Suprapubic skin (tissue), 4 donors: ENCODE measurements around the gene MYH7B. TPM values are rescaled to one million over a fixed set of nuclear protein-coding genes. Genes with fewer than 3 reads are reported as not detected.
A peak's percentile ranks its signal among the peaks of the same experiment; 100 is the strongest.

Experiments used
- DNase-seq, 2 donors: peaks; one replicate each; pipeline ENCODE4 v3.0.0-alpha.2; 2019; ENCODE audit warnings: low spot score in 2 of 2
- H3K27ac ChIP-seq: fragments of 200-600 bp; sonication (generic); one replicate; pipeline ENCODE4 v1.5.1; 2019
- H3K27me3 ChIP-seq: fragments of 200-600 bp; sonication (generic); one replicate; pipeline ENCODE4 v1.5.1; 2019
- H3K36me3 ChIP-seq: fragments of 200-600 bp; sonication (generic); one replicate; pipeline ENCODE4 v1.5.1; 2019
- H3K4me1 ChIP-seq: fragments of 200-600 bp; sonication (generic); one replicate; pipeline ENCODE4 v1.5.1; 2019
- H3K4me3 ChIP-seq: fragments of 200-600 bp; sonication (generic); one replicate; pipeline ENCODE4 v1.5.1; 2019; ENCODE audit warnings: mild to moderate bottlenecking
- H3K9me3 ChIP-seq: fragments of 200-600 bp; sonication (generic); one replicate; pipeline ENCODE4 v1.5.1; 2019
- EP300 ChIP-seq: sonication (generic); formaldehyde crosslinking; IDR thresholded peaks from one replicate; pipeline ENCODE4 v1.6.1; 2017; ENCODE audit warnings: antibody characterized with exemption
- POLR2A ChIP-seq, 2 donors: fragments of 450-650 bp; IDR thresholded peaks; one replicate each; pipeline ENCODE4 v1.6.1; 2017; ENCODE audit warnings: antibody characterized with exemption in 2 of 2, mild to moderate bottlenecking in 2 of 2, moderate library complexity in 2 of 2
- POLR2AphosphoS5 ChIP-seq, 3 donors: sonication (generic); formaldehyde crosslinking; IDR thresholded peaks; one replicate each; pipeline ENCODE4 v1.6.1; 2017; ENCODE audit warnings: antibody characterized with exemption in 3 of 3
- WGBS: methylation state at CpG from one replicate; pipeline ENCODE4 v1.1.5; 2018; 5-methylcytosine and 5-hydroxymethylcytosine counted together
- total RNA-seq, 4 donors: library from RNA; depleted of rRNA; stranded (reverse); fragments of >200 nt; gene quantifications; one replicate each; pipeline ENCODE4 v1.1.0, GENCODE V29; 2016
- TF ChIP-seq, protein P1 (sequence below), 2 donors: fragments of 200-600 bp in 1 of 2; fragments of 450-650 bp in 1 of 2; sonication (generic) in 1 of 2; IDR thresholded peaks; one replicate each; pipeline ENCODE4 v1.5.1; 2016 to 2019; ENCODE audit warnings: antibody characterized with exemption in 2 of 2, mild to moderate bottlenecking in 1 of 2, moderate library complexity in 1 of 2

The MYH7B gene
- total RNA-seq, 4 donors from 2014 or later = 0.18 to 0.97 (median 0.30) TPM; not detected in 1

DNA sequence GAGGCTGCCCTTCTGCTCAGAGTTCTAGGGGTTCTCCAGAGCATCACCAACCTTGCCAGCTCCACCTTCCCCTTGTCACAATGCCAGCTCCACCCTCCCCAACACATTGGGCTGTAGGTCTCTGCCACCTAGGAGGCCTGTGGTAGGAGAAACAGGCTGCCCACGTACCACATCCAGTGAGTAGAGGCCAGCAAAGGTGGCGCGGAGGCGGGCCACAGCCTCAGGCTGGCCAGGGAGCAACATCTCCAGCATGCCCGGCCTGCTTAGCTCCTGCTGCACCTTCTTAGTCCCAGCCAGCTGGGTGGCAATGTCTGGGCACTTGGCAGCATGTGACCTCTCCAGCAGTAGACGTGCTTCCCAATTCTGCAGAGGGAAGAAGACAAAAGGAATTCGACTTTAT is 23.9 kb upstream of the MYH7B start:
- Histone ChIP-seq H3K27me3 (no peaks in the 10 kb centered on the region), H3K36me3 (peaks cover 73% of the 10 kb centered on the region), H3K4me1 (peaks cover under 1% of the 10 kb centered on the region), H3K27ac (no peak overlapping the region), H3K9me3 (no peaks in the 10 kb centered on the region), H3K4me3 (no peak overlapping the region)
- TF ChIP-seq, protein P1, sequence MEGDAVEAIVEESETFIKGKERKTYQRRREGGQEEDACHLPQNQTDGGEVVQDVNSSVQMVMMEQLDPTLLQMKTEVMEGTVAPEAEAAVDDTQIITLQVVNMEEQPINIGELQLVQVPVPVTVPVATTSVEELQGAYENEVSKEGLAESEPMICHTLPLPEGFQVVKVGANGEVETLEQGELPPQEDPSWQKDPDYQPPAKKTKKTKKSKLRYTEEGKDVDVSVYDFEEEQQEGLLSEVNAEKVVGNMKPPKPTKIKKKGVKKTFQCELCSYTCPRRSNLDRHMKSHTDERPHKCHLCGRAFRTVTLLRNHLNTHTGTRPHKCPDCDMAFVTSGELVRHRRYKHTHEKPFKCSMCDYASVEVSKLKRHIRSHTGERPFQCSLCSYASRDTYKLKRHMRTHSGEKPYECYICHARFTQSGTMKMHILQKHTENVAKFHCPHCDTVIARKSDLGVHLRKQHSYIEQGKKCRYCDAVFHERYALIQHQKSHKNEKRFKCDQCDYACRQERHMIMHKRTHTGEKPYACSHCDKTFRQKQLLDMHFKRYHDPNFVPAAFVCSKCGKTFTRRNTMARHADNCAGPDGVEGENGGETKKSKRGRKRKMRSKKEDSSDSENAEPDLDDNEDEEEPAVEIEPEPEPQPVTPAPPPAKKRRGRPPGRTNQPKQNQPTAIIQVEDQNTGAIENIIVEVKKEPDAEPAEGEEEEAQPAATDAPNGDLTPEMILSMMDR (IDR thresholded peaks at IDR 0.05) = no peak
- TF ChIP-seq POLR2A (IDR thresholded peaks at IDR 0.05) (no peak), EP300 (no peak), POLR2AphosphoS5 (IDR thresholded peaks at IDR 0.05) (no peak)
- WGBS = 91% methylated on average over 7 of the region's 7 CpGs
- no peak for DNase-seq

DNA sequence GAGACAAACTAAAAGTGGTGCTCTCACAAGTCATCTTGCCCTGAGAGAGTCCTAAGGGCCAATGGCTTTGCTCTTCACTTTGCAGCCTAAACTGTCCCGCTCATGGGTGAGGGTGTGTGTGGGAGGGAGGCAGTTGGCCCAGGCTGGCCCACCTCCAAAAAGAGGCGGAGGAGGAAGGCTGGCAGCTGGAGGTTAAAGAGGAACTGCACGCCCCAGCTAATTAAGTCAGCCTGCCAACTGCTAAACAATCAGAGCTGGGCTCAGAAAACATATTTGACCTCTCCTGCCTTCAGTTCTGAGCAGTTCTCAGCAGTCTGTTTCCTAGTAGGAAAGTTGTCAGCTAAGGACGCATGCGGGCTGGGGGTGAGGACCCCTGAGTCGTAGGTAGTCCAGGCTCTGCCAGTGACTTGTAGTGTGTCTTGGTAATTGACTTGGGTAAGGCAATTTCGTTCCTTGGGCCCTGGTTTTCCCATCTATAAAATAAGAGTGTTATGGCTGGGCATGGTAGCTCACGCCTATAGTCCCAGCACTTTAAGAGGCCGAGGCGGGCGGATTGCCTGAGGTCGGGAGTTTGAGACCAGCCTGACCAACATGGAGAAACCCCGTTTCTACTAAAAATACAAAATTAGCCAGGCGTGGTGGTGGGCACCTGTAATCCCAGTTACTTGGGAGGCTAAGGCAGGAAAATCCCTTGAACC is 17.1 kb upstream of the MYH7B start:
- H3K4me3 ChIP-seq = no peak overlapping the region
- H3K27me3 ChIP-seq = no peaks in the 10 kb centered on the region
- peaks cover 58% of the 10 kb centered on the region for H3K36me3 ChIP-seq
- peaks cover 15% of the 10 kb centered on the region for H3K4me1 ChIP-seq
- 66% methylated on average over 14 of the region's 14 CpGs for WGBS
- H3K27ac ChIP-seq = peak overlapping the region; percentile 55
- DNase-seq = no peak
- TF ChIP-seq EP300 = no peak
- no peak for TF ChIP-seq POLR2AphosphoS5 (IDR thresholded peaks at IDR 0.05)
- no peak for TF ChIP-seq POLR2A (IDR thresholded peaks at IDR 0.05)
- TF ChIP-seq, protein P1 (IDR thresholded peaks at IDR 0.05) = no peak
- no peaks in the 10 kb centered on the region for H3K9me3 ChIP-seq

DNA sequence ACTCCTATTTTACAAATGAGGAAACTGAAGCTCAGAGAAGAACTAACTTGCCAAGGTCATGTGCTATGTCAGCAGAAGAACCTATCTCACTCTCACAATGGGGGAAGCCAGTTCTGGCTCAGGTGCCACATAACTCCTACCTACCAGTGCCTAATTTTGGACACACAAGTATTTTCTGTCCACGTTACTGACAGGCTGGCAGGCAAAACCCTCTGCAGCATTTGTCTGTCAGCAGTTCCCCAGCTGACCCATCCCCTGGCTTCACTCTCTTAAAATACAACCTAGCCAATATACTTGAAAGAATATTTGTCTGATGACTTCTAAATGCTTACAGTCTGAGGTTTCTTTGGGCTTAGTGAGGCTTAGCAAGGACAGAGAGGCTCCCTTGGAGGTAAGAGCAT is 15.6 kb upstream of the MYH7B start:
- Histone ChIP-seq H3K36me3 (peaks cover 55% of the 10 kb centered on the region), H3K27ac (no peak overlapping the region), H3K4me1 (peaks cover 15% of the 10 kb centered on the region), H3K27me3 (no peaks in the 10 kb centered on the region), H3K4me3 (no peak overlapping the region), H3K9me3 (no peaks in the 10 kb centered on the region)
- TF ChIP-seq POLR2A (IDR thresholded peaks at IDR 0.05) (no peak), EP300 (no peak), POLR2AphosphoS5 (IDR thresholded peaks at IDR 0.05) (no peak)
- TF ChIP-seq, protein P1 (IDR thresholded peaks at IDR 0.05) = no peak
- no peak for DNase-seq
- 76% methylated on average over 1 of the region's 1 CpG for WGBS

DNA sequence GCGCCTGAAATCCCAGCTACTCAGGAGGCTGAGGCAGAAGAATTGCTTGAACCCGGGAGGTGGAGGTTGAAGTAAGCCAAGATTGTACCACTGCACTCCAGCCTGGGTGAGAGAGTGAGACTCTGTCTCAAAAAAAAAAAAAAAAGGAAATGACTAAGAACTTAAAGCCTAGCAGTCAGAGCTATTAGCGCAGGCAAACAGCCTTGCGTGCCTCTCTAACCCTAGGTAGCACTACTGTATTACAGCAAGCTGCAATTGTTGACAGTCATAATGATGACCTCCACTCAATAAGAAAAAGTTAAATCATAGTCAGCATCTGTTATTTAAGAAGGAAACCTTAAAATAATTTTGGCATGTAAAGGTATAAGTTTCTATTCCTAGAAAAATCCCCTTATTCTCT is 14.4 kb upstream of the MYH7B start:
- 93% methylated on average over 4 of the region's 4 CpGs for WGBS
- Histone ChIP-seq H3K36me3 (peaks cover 53% of the 10 kb centered on the region), H3K27ac (no peak overlapping the region), H3K4me3 (no peak overlapping the region), H3K9me3 (no peaks in the 10 kb centered on the region), H3K27me3 (no peaks in the 10 kb centered on the region), H3K4me1 (peaks cover 21% of the 10 kb centered on the region)
- no peak for DNase-seq
- TF ChIP-seq POLR2AphosphoS5 (IDR thresholded peaks at IDR 0.05) (no peak), POLR2A (IDR thresholded peaks at IDR 0.05) (no peak)

DNA sequence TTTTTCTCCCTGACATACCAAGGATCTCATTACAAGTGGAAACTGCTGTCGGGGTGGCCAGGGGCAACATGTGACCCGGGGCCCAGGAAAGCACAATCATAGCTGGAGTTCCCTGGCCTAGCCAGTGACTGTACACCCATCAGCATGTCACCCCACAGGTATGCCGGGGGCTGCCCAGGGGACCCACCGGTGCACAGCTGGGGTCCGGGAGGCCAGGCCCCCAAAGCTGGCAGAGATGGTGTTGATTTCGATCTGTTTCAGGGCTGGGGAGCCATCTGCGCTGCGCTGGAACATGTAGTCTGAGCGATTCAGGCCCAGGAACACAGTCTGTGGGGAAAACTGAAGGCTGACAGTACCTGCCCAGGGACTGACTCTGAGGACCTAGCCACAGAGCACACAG is 13.4 kb upstream of the MYH7B start:
- Histone ChIP-seq H3K9me3 (no peaks in the 10 kb centered on the region), H3K4me3 (no peak overlapping the region), H3K27ac (no peak overlapping the region), H3K27me3 (no peaks in the 10 kb centered on the region), H3K36me3 (peaks cover 57% of the 10 kb centered on the region), H3K4me1 (peaks cover 23% of the 10 kb centered on the region)
- TF ChIP-seq POLR2AphosphoS5 (IDR thresholded peaks at IDR 0.05) (no peak), EP300 (no peak), POLR2A (IDR thresholded peaks at IDR 0.05) (no peak)
- TF ChIP-seq, protein P1 (IDR thresholded peaks at IDR 0.05) = no peak
- no peak for DNase-seq
- WGBS = 100% methylated on average over 4 of the region's 9 CpGs
